CD14-positive monocyte (primary cell): ENCODE results near the gene PCDHGA6. TPM values are rescaled to one million over a fixed set of nuclear protein-coding genes. Genes with fewer than 3 reads are reported as not detected.

ENCODE experiments used
- DNase-seq, 3 donors: peaks; one replicate each; pipeline ENCODE4 v3.0.0-alpha.2; 2011 to 2022
- H2AFZ ChIP-seq: 2 replicates; pipeline ENCODE4 v1.6.0; 2012; ENCODE audit warnings: mild to moderate bottlenecking, low read depth, low read length, inconsistent platforms; ENCODE audit not compliant: insufficient read depth, poor library complexity, severe bottlenecking
- H3K27ac ChIP-seq, 2 donors: 1 replicate in 1 of 2; 2 replicates in 1 of 2; pipeline ENCODE4 v1.5.1; 2012 to 2013; ENCODE audit warnings: low read length in 2 of 2, control low read depth in 1 of 2, inconsistent platforms in 1 of 2, low read depth in 1 of 2, mild to moderate bottlenecking in 1 of 2
- H3K27me3 ChIP-seq, 2 donors: one replicate each; pipeline versions ENCODE4 v1.6.0 to v1.6.1; 2011 to 2013; ENCODE audit warnings: low read length in 2 of 2; ENCODE audit not compliant: control insufficient read depth in 2 of 2, insufficient read depth in 2 of 2
- H3K36me3 ChIP-seq, 2 donors: replicated peaks in 1 of 2; 1 replicate in 1 of 2; 2 replicates in 1 of 2; pipeline versions ENCODE4 v1.5.1 to v1.6.1; 2012 to 2013; ENCODE audit warnings: low read length in 2 of 2, control low read depth in 1 of 2, inconsistent platforms in 1 of 2, mild to moderate bottlenecking in 1 of 2; ENCODE audit not compliant: insufficient read depth in 2 of 2, control insufficient read depth in 1 of 2
- H3K4me1 ChIP-seq, 2 donors: 1 replicate in 1 of 2; 2 replicates in 1 of 2; pipeline versions ENCODE4 v1.5.1 to v1.6.1; 2012 to 2013; ENCODE audit warnings: low read length in 2 of 2, control low read depth in 1 of 2, inconsistent platforms in 1 of 2, mild to moderate bottlenecking in 1 of 2, moderate library complexity in 1 of 2; ENCODE audit not compliant: insufficient read depth in 2 of 2, control insufficient read depth in 1 of 2
- H3K4me2 ChIP-seq: replicated peaks from 2 replicates; pipeline ENCODE3; 2012; ENCODE audit warnings: low read length, moderate library complexity, mild to moderate bottlenecking; ENCODE audit not compliant: poor library complexity, severe bottlenecking; ENCODE audit errors: extremely low read depth
- H3K4me3 ChIP-seq, 3 experiments: fragments of 200-600 bp in 1 of 3; sonication (generic) in 1 of 3; replicated peaks in 1 of 3; 1 replicate in 2 of 3; 2 replicates in 1 of 3; pipeline ENCODE4 v1.5.1; 2011 to 2013; ENCODE audit warnings: low read length in 3 of 3, mild to moderate bottlenecking in 3 of 3, control low read depth in 2 of 3, low read depth in 2 of 3, inconsistent platforms in 1 of 3, moderate library complexity in 1 of 3
- H3K79me2 ChIP-seq: 2 replicates; pipeline ENCODE4 v1.6.0; 2012; ENCODE audit warnings: mild to moderate bottlenecking, control low read depth, inconsistent platforms, low read length, moderate library complexity; ENCODE audit not compliant: insufficient read depth
- H3K9ac ChIP-seq: 2 replicates; pipeline ENCODE4 v1.6.0; 2017; ENCODE audit warnings: low read length, mild to moderate bottlenecking; ENCODE audit not compliant: insufficient read depth, poor library complexity, severe bottlenecking
- H3K9me3 ChIP-seq, 2 donors: replicated peaks in 1 of 2; 1 replicate in 1 of 2; 2 replicates in 1 of 2; pipeline versions ENCODE4 v1.5.1 to v1.6.1; 2012 to 2013; ENCODE audit warnings: low read length in 2 of 2, control low read depth in 1 of 2; ENCODE audit not compliant: control insufficient read depth in 1 of 2, insufficient read depth in 1 of 2
- H4K20me1 ChIP-seq: 2 replicates; pipeline ENCODE4 v1.6.0; 2012; ENCODE audit warnings: mild to moderate bottlenecking, low read length, control low read depth, moderate library complexity; ENCODE audit not compliant: insufficient read depth
- H3K27ac Mint-ChIP-seq, 7 donors: one replicate each; pipeline ENCODE4 v1.8.0; 2020; ENCODE audit warnings: mild to moderate bottlenecking in 7 of 7, mixed read lengths in 7 of 7, moderate library complexity in 6 of 7, inconsistent platforms in 2 of 7
- H3K27me3 Mint-ChIP-seq, 3 donors: one replicate each; pipeline ENCODE4 v1.8.0; 2021 to 2022; ENCODE audit warnings: low read depth in 3 of 3, mild to moderate bottlenecking in 3 of 3, mixed read lengths in 3 of 3, moderate library complexity in 3 of 3, inconsistent platforms in 1 of 3
- H3K36me3 Mint-ChIP-seq, 2 donors: one replicate each; pipeline ENCODE4 v1.8.0; 2020; ENCODE audit warnings: mixed read lengths in 2 of 2, inconsistent platforms in 1 of 2, mild to moderate bottlenecking in 1 of 2
- H3K4me1 Mint-ChIP-seq: one replicate; pipeline ENCODE4 v1.8.0; 2020; ENCODE audit warnings: mild to moderate bottlenecking, mixed read lengths
- H3K4me3 Mint-ChIP-seq, 2 donors: one replicate each; pipeline ENCODE4 v1.8.0; 2020; ENCODE audit warnings: mild to moderate bottlenecking in 2 of 2, mixed read lengths in 2 of 2, moderate library complexity in 1 of 2
- H3K9me3 Mint-ChIP-seq, 7 donors: one replicate each; pipeline ENCODE4 v1.8.0; 2020 to 2022; ENCODE audit warnings: mixed read lengths in 7 of 7, mild to moderate bottlenecking in 6 of 7, moderate library complexity in 6 of 7, inconsistent platforms in 2 of 7
- CTCF ChIP-seq: fragments of 200-600 bp; IDR thresholded peaks from one replicate; pipeline ENCODE4 v1.8.0; 2022; ENCODE audit warnings: antibody characterized with exemption, mild to moderate bottlenecking
- WGBS: methylation state at CpG from one replicate; pipeline ENCODE4 v1.1.5; 2013; ENCODE audit warnings: missing lambda C conversion rate; ENCODE audit not compliant: insufficient coverage; 5-methylcytosine and 5-hydroxymethylcytosine counted together
- intact Hi-C, 2 donors: fragments of 100-400 bp; cut with micrococcal nuclease; formaldehyde crosslinking; loops; one replicate each; pipeline versions ENCODE4 v1.15.0 to v1.15.1; 2023
- polyA plus RNA-seq, 3 donors: library from polyadenylated mRNA; depleted of rRNA in 1 of 3; unstranded in 2 of 3; stranded (reverse) in 1 of 3; fragments of 300-500 nt in 2 of 3; fragments of >200 nt in 1 of 3; fragmentation: Illumina TruSeq in 2 of 3; gene quantifications; 1 replicate in 2 of 3; 2 replicates in 1 of 3; pipeline ENCODE4 v1.2.3, GENCODE V29; 2012 to 2021

Gene PCDHGA6
- polyA plus RNA-seq, 3 donors = not detected

GRCh38 chr5:141362719-141363118, 11.0 kb upstream of the PCDHGA6 start:
- H3K36me3 ChIP-seq = no peaks in the 10 kb centered on the region
- DNase-seq = no peak
- no peak overlapping the region for H3K4me2 ChIP-seq
- Mint-ChIP-seq H3K27ac (no peak overlapping the region), H3K4me3 (peak overlapping the region in 1 of 2 donors; percentile 83), H3K36me3 (peaks cover 16 to 20% of the 10 kb centered on the region in 2 donors), H3K27me3 (peaks cover 67 to 73% (median 68%) of the 10 kb centered on the region in 3 donors), H3K4me1 (peaks cover 2% of the 10 kb centered on the region), H3K9me3 (peaks cover 43 to 82% (median 73%) of the 10 kb centered on the region in 7 donors)
- no peaks in the 10 kb centered on the region for H3K4me1 ChIP-seq
- peaks cover 53 to 93% of the 10 kb centered on the region in 2 donors for H3K27me3 ChIP-seq
- H3K79me2 ChIP-seq = no peaks in the 10 kb centered on the region
- no peak overlapping the region for H2AFZ ChIP-seq
- no peak overlapping the region for H3K9ac ChIP-seq
- H3K27ac ChIP-seq = no peak overlapping the region
- no peak for TF ChIP-seq CTCF
- intact Hi-C loops = no loop called here
- H3K9me3 ChIP-seq = peaks cover 55 to 72% of the 10 kb centered on the region in 2 donors
- no peaks in the 10 kb centered on the region for H4K20me1 ChIP-seq
- H3K4me3 ChIP-seq = no peak overlapping the region

GRCh38 chr5:141363952-141364660, 9.6 kb upstream of the PCDHGA6 start, which contains the start of gene PCDHGA5:
PCDHGA5 (plus strand) TSS chr5:141364162; CDS start chr5:141364331, 169 bp downstream.
- Histone ChIP-seq H2AFZ (no peak within 1 kb of the TSS), H3K79me2 (no peaks in the 10 kb centered on the region), H3K4me3 (no peak within 1 kb of the TSS), H3K36me3 (no peaks in the 10 kb centered on the region), H3K27me3 (peaks cover 53 to 94% of the 10 kb centered on the region in 2 donors), H3K4me2 (no peak within 1 kb of the TSS), H3K4me1 (no peaks in the 10 kb centered on the region), H3K9me3 (peaks cover 55 to 72% of the 10 kb centered on the region in 2 donors), H3K9ac (no peak within 1 kb of the TSS), H3K27ac (no peak within 1 kb of the TSS), H4K20me1 (no peaks in the 10 kb centered on the region)
- peaks cover 70 to 77% (median 72%) of the 10 kb centered on the region in 3 donors for H3K27me3 Mint-ChIP-seq
- 29% methylated on average over 31 of the region's 34 CpGs for WGBS
- no peak within 1 kb of the TSS for H3K27ac Mint-ChIP-seq
- H3K9me3 Mint-ChIP-seq = peaks cover 43 to 80% (median 72%) of the 10 kb centered on the region in 7 donors
- H3K36me3 Mint-ChIP-seq = peaks cover 16 to 20% of the 10 kb centered on the region in 2 donors
- peak within 1 kb of the TSS in 1 of 2 donors; percentile 71 for H3K4me3 Mint-ChIP-seq
- intact Hi-C loops = no loop called here
- H3K4me1 Mint-ChIP-seq = peaks cover 2% of the 10 kb centered on the region
- no peak for TF ChIP-seq CTCF
- no peak for DNase-seq
